Measurements from ENCODE around the gene TMEM150B.

Gene TMEM150B

DNA sequence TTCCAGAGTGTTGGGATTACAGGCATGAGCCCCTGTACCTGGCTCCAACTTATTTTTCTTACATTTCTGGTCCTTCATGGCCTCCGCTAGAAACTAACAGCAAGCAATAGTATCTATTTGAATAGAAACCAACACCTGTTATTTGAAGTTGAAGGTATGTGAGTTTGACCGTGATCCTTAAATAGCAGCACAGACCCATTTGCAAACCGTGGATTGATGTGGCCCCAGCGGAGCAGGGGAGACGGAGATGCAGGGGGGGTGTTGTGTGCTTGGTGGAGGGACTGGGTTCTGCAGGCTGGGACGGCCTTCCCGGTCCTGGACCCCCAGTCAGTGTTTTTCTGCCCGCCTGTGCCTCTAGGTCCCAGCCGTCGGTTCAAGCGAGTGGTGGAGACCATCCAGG is 16.9 kb downstream of the TMEM150B start:
- Histone ChIP-seq H3F3A (ENCODE audit: insufficient read depth) (no peaks in the 10 kb centered on the region), H3K4me2 (ENCODE audit: low read depth, low read length, poor library complexity, severe bottlenecking) (no peak overlapping the region), H3K9me2 (replicated peaks; ENCODE audit: insufficient read depth, low read length) (no peaks in the 10 kb centered on the region), H4K20me1 (ENCODE audit: low read depth, low read length) (no peaks in the 10 kb centered on the region), H3K79me2 (ENCODE audit: insufficient read depth, low read length) (no peaks in the 10 kb centered on the region), H3K36me3 (ENCODE audit: low read length) (no peaks in the 10 kb centered on the region), H3K4me3 (ENCODE audit: insufficient read depth, low read length, poor library complexity, severe bottlenecking) (no peak overlapping the region), H3K27me3 (ENCODE audit: low read length) (no peaks in the 10 kb centered on the region), H3K9ac (ENCODE audit: low read length) (no peak overlapping the region), H3K27ac (ENCODE audit: low read depth, low read length) (no peak overlapping the region), H3K9me3 (ENCODE audit: insufficient read depth, low read length) (no peaks in the 10 kb centered on the region), H2AFZ (ENCODE audit: low read depth, low read length, severe bottlenecking) (no peak overlapping the region)
- TF ChIP-seq, protein P1, sequence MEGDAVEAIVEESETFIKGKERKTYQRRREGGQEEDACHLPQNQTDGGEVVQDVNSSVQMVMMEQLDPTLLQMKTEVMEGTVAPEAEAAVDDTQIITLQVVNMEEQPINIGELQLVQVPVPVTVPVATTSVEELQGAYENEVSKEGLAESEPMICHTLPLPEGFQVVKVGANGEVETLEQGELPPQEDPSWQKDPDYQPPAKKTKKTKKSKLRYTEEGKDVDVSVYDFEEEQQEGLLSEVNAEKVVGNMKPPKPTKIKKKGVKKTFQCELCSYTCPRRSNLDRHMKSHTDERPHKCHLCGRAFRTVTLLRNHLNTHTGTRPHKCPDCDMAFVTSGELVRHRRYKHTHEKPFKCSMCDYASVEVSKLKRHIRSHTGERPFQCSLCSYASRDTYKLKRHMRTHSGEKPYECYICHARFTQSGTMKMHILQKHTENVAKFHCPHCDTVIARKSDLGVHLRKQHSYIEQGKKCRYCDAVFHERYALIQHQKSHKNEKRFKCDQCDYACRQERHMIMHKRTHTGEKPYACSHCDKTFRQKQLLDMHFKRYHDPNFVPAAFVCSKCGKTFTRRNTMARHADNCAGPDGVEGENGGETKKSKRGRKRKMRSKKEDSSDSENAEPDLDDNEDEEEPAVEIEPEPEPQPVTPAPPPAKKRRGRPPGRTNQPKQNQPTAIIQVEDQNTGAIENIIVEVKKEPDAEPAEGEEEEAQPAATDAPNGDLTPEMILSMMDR (IDR thresholded peaks at IDR 0.05; ENCODE audit: insufficient read depth, low read length, poor library complexity, severe bottlenecking): no peak
- no peak for TF ChIP-seq EZH2phosphoT487 (conservative IDR thresholded peaks at IDR 0.05; ENCODE audit: low read length)

- H4K20me1 ChIP-seq (ENCODE audit: low read depth, low read length): no peaks in the 10 kb centered on the region
- H3K9ac ChIP-seq (ENCODE audit: low read length): no peak overlapping the region
- no peak overlapping the region for H3K4me3 ChIP-seq (ENCODE audit: insufficient read depth, low read length, poor library complexity, severe bottlenecking)
- H3F3A ChIP-seq (ENCODE audit: insufficient read depth): no peaks in the 10 kb centered on the region
- no peaks in the 10 kb centered on the region for H3K9me3 ChIP-seq (ENCODE audit: insufficient read depth, low read length)
- no peak overlapping the region for H3K4me2 ChIP-seq (ENCODE audit: low read depth, low read length, poor library complexity, severe bottlenecking)
- no peaks in the 10 kb centered on the region for H3K9me2 ChIP-seq (replicated peaks; ENCODE audit: insufficient read depth, low read length)
- no peaks in the 10 kb centered on the region for H3K36me3 ChIP-seq (ENCODE audit: low read length)
- H3K27ac ChIP-seq (ENCODE audit: low read depth, low read length): no peak overlapping the region
- no peaks in the 10 kb centered on the region for H3K79me2 ChIP-seq (ENCODE audit: insufficient read depth, low read length)
- no peak for TF ChIP-seq EZH2phosphoT487 (conservative IDR thresholded peaks at IDR 0.05; ENCODE audit: low read length)
- TF ChIP-seq, protein P1 (IDR thresholded peaks at IDR 0.05; ENCODE audit: insufficient read depth, low read length, poor library complexity, severe bottlenecking): no peak
- H2AFZ ChIP-seq (ENCODE audit: low read depth, low read length, severe bottlenecking): no peak overlapping the region
- no peaks in the 10 kb centered on the region for H3K27me3 ChIP-seq (ENCODE audit: low read length)
Measured at GRCh38 chr19:55306712-55307111, 18.4 kb downstream of the TMEM150B start.

DNA sequence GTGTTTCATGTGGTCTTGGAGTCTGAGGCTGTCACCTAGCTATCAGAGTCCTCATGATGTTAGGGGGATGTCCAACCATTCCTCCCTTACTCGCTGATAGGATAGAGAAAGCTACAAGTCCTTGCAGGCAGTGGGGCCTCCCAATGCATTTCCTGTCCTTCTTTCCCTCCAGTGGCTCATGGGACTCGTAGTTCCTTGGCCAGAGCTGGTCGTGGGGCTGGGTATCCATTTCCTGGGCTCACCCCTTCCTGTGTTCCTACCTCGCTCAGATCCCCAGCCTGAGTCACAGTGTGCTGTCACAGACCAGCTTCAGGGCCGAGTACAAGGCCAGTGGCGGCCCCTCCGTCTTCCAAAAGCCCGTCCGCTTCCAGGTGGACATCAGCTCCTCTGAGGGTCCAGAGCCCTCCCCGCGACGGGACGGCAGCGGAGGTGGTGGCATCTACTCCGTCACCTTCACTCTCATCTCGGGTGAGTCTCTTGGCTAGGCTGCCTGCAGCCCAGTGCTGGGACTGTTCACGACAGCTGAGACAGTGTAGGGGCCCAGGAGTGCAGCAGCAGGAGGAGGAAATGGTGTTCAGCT is 19.1 kb downstream of the TMEM150B start:
- no peaks in the 10 kb centered on the region for H3K79me2 ChIP-seq (ENCODE audit: insufficient read depth, low read length)
- H3K4me3 ChIP-seq (ENCODE audit: insufficient read depth, low read length, poor library complexity, severe bottlenecking): no peak overlapping the region
- H3F3A ChIP-seq (ENCODE audit: insufficient read depth): no peaks in the 10 kb centered on the region
- H3K9me2 ChIP-seq (replicated peaks; ENCODE audit: insufficient read depth, low read length): no peaks in the 10 kb centered on the region
- H2AFZ ChIP-seq (ENCODE audit: low read depth, low read length, severe bottlenecking): no peak overlapping the region
- no peaks in the 10 kb centered on the region for H3K27me3 ChIP-seq (ENCODE audit: low read length)
- no peaks in the 10 kb centered on the region for H3K9me3 ChIP-seq (ENCODE audit: insufficient read depth, low read length)
- no peaks in the 10 kb centered on the region for H4K20me1 ChIP-seq (ENCODE audit: low read depth, low read length)
- no peak overlapping the region for H3K4me2 ChIP-seq (ENCODE audit: low read depth, low read length, poor library complexity, severe bottlenecking)
- no peaks in the 10 kb centered on the region for H3K36me3 ChIP-seq (ENCODE audit: low read length)
- H3K27ac ChIP-seq (ENCODE audit: low read depth, low read length): no peak overlapping the region
- TF ChIP-seq, protein P1 (IDR thresholded peaks at IDR 0.05; ENCODE audit: insufficient read depth, low read length, poor library complexity, severe bottlenecking): no peak
- TF ChIP-seq EZH2phosphoT487 (conservative IDR thresholded peaks at IDR 0.05; ENCODE audit: low read length): no peak
- H3K9ac ChIP-seq (ENCODE audit: low read length): no peak overlapping the region

Measured in SU-DHL-6 (cell line).